Coronary artery (tissue), 2 donors: ENCODE results near the gene SCIN.

ENCODE experiments used
- DNase-seq: peaks from one replicate; pipeline ENCODE4 v3.0.0-alpha.2; 2017; ENCODE audit warnings: low spot score
- H3K27ac ChIP-seq, 2 donors: fragments of 200-600 bp; sonication (generic); one replicate each; pipeline ENCODE4 v1.5.1; 2016 to 2019
- H3K4me3 ChIP-seq: fragments of 200-600 bp; sonication (generic); 2 replicates; pipeline ENCODE4 v1.5.1; 2016; ENCODE audit warnings: mild to moderate bottlenecking, moderate library complexity
- TF ChIP-seq, protein P1 (sequence below): fragments of 200-600 bp; sonication (generic); IDR thresholded peaks from one replicate; pipeline ENCODE4 v1.5.1; 2019; ENCODE audit warnings: antibody characterized with exemption

Gene SCIN

DNA sequence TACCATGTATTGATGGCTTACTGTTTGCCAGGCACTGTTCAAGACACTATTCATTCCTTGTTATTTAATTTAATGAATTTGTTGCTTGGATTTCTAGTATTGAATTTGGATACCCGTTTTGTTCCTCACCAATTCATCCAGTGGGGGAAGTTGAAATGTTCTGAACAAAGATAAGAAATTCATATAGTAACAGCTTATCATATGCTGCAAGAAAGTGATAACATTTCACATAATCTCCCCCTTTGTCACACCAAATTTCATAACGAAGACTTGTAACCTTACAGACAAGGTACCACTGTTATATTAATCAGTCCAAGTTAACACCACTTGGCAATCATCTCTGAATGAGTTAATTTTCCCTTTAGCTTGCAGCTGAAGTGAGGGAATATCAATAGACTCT lies 42.1 kb downstream of the SCIN start:
- TF ChIP-seq, protein P1, sequence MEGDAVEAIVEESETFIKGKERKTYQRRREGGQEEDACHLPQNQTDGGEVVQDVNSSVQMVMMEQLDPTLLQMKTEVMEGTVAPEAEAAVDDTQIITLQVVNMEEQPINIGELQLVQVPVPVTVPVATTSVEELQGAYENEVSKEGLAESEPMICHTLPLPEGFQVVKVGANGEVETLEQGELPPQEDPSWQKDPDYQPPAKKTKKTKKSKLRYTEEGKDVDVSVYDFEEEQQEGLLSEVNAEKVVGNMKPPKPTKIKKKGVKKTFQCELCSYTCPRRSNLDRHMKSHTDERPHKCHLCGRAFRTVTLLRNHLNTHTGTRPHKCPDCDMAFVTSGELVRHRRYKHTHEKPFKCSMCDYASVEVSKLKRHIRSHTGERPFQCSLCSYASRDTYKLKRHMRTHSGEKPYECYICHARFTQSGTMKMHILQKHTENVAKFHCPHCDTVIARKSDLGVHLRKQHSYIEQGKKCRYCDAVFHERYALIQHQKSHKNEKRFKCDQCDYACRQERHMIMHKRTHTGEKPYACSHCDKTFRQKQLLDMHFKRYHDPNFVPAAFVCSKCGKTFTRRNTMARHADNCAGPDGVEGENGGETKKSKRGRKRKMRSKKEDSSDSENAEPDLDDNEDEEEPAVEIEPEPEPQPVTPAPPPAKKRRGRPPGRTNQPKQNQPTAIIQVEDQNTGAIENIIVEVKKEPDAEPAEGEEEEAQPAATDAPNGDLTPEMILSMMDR, result no peak
- Histone ChIP-seq H3K4me3 (no peak overlapping the region), H3K27ac (no peak overlapping the region)
- no peak for DNase-seq

- Histone ChIP-seq H3K4me3 (no peak overlapping the region), H3K27ac (no peak overlapping the region)
- TF ChIP-seq, protein P1, result no peak
- DNase-seq, result no peak
Observed at GRCh38 chr7:12619461-12620069, 49.0 kb downstream of the SCIN start.

DNA sequence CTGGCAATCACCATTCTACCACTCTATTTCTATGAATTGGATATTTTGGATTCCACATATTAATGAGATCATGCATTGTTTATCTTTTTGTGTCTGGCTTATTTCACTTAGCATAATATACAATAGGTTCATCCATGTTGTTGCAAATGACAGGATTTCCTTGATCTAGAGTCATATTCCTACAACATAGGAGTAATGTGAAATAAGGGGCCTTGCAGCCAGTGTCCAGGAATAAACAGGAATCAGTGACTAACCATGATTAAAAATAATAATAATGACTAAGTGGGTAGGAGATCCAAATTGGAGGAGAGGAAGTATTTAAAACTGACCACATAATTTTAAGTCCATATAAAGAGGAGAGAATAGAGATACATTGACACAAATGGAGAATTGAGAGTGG lies 49.9 kb downstream of the SCIN start:
- Histone ChIP-seq H3K27ac (no peak overlapping the region), H3K4me3 (no peak overlapping the region)
- DNase-seq, result no peak
- TF ChIP-seq, protein P1, result no peak

DNA sequence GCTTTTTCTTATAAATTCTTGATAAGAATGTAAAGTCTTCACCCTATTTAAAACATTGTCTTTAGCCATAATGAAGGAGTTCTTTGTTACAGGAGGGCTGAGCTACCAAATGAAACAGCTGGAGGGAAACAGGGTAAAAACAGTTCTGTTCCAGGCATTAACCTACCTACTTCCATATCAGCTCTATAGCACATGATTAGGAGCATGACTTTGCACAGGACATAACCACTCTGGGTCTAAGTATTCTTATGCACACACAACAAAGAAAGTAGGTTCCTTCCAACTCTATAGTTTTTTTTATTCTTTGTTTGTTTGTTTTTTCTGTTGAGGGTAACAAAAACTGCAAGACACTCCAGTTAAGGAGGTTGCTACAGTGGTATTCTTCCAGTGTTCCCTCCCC lies 52.7 kb downstream of the SCIN start:
- Histone ChIP-seq H3K27ac (no peak overlapping the region), H3K4me3 (no peak overlapping the region)
- TF ChIP-seq, protein P1, result no peak
- no peak for DNase-seq

- no peak for DNase-seq
- TF ChIP-seq, protein P1, result peak; percentile 61
- Histone ChIP-seq H3K27ac (no peak overlapping the region), H3K4me3 (no peak overlapping the region)
Observed at GRCh38 chr7:12623885-12624498, 53.5 kb downstream of the SCIN start.

GRCh38 chr7:12625836-12626235 lies 55.3 kb downstream of the SCIN start:
- Histone ChIP-seq H3K27ac (no peak overlapping the region), H3K4me3 (no peak overlapping the region)
- TF ChIP-seq, protein P1, result no peak
- DNase-seq, result no peak
